Memory B cell (primary cell): ENCODE measurements around the gene NOS1AP.
"Not testable (repeated sequence)": the region's sequence is repeated elsewhere in the genome, so short reads cannot be mapped to it uniquely, and the experiment has no call there.

ENCODE experiments used
- ATAC-seq: fragments of 150-1000 bp; cut with Tn5 transposase; 2 replicates; pipeline ENCODE4 v1.10.0; 2021; ENCODE audit warnings: low read depth, mild to moderate bottlenecking, moderate library complexity
- DNase-seq, 2 donors: peaks; one replicate each; pipeline ENCODE4 v3.0.0; 2022; ENCODE audit warnings: low spot score in 2 of 2
- H3K27ac Mint-ChIP-seq: one replicate; pipeline ENCODE4 v1.8.0; 2022; ENCODE audit warnings: mild to moderate bottlenecking, moderate library complexity, mixed read lengths
- H3K27me3 Mint-ChIP-seq: one replicate; pipeline ENCODE4 v1.8.0; 2022; ENCODE audit warnings: mixed read lengths
- H3K36me3 Mint-ChIP-seq: one replicate; pipeline ENCODE4 v1.8.0; 2022; ENCODE audit warnings: mild to moderate bottlenecking, mixed read lengths
- H3K4me1 Mint-ChIP-seq: one replicate; pipeline ENCODE4 v1.8.0; 2022; ENCODE audit warnings: mixed read lengths
- H3K4me3 Mint-ChIP-seq: one replicate; pipeline ENCODE4 v1.8.0; 2022; ENCODE audit warnings: mild to moderate bottlenecking, moderate library complexity, mixed read lengths
- H3K9me3 Mint-ChIP-seq: one replicate; pipeline ENCODE4 v1.8.0; 2022; ENCODE audit warnings: mixed read lengths

NOS1AP gene

GRCh38 chr1:162038624-162039023 lies 30.9 kb upstream of the NOS1AP start:
- no peaks in the 10 kb centered on the region for H3K4me1 Mint-ChIP-seq
- H3K27me3 Mint-ChIP-seq, result peaks cover 13% of the 10 kb centered on the region
- peaks cover 5% of the 10 kb centered on the region for H3K9me3 Mint-ChIP-seq
- no peak for DNase-seq
- no peak overlapping the region for H3K4me3 Mint-ChIP-seq
- H3K27ac Mint-ChIP-seq, result no peak overlapping the region
- ATAC-seq, result no peak
- peaks cover 5% of the 10 kb centered on the region for H3K36me3 Mint-ChIP-seq

- DNase-seq, result no peak
- no peaks in the 10 kb centered on the region for H3K4me1 Mint-ChIP-seq
- H3K9me3 Mint-ChIP-seq, result peaks cover 5% of the 10 kb centered on the region
- H3K27ac Mint-ChIP-seq, result no peak overlapping the region
- peaks cover 10% of the 10 kb centered on the region for H3K27me3 Mint-ChIP-seq
- no peak for ATAC-seq
- H3K4me3 Mint-ChIP-seq, result no peak overlapping the region
- H3K36me3 Mint-ChIP-seq, result peaks cover 5% of the 10 kb centered on the region
Measured at GRCh38 chr1:162040001-162040400, 29.5 kb upstream of the NOS1AP start.

- Mint-ChIP-seq H3K4me3 (no peak overlapping the region), H3K4me1 (no peaks in the 10 kb centered on the region), H3K36me3 (peaks cover 5% of the 10 kb centered on the region), H3K27me3 (peaks cover 10% of the 10 kb centered on the region), H3K27ac (no peak overlapping the region), H3K9me3 (peaks cover 5% of the 10 kb centered on the region)
- no peak for ATAC-seq
- no peak for DNase-seq
Measured at GRCh38 chr1:162040657-162041056, 28.8 kb upstream of the NOS1AP start.

GRCh38 chr1:162042361-162042760 lies 27.1 kb upstream of the NOS1AP start:
- no peak overlapping the region for H3K27ac Mint-ChIP-seq
- no peak for ATAC-seq
- H3K9me3 Mint-ChIP-seq, result peaks cover 5% of the 10 kb centered on the region
- no peaks in the 10 kb centered on the region for H3K4me1 Mint-ChIP-seq
- H3K27me3 Mint-ChIP-seq, result peaks cover 10% of the 10 kb centered on the region
- H3K36me3 Mint-ChIP-seq, result peaks cover 5% of the 10 kb centered on the region
- H3K4me3 Mint-ChIP-seq, result no peak overlapping the region
- DNase-seq, result no peak

- Mint-ChIP-seq H3K4me1 (no peaks in the 10 kb centered on the region), H3K27me3 (peaks cover 2% of the 10 kb centered on the region), H3K27ac (no peak overlapping the region), H3K4me3 (no peak overlapping the region), H3K9me3 (peaks cover 5% of the 10 kb centered on the region), H3K36me3 (peaks cover 1% of the 10 kb centered on the region)
- ATAC-seq, result no peak
- DNase-seq, result no peak
Measured at GRCh38 chr1:162046921-162047320, 22.6 kb upstream of the NOS1AP start.

- H3K27me3 Mint-ChIP-seq, result peaks cover 16% of the 10 kb centered on the region
- H3K4me3 Mint-ChIP-seq, H3K4me1 Mint-ChIP-seq, H3K36me3 Mint-ChIP-seq, ATAC-seq, H3K9me3 Mint-ChIP-seq, DNase-seq, H3K27ac Mint-ChIP-seq: not testable (repeated sequence)
Measured at GRCh38 chr1:162053949-162054348, 15.5 kb upstream of the NOS1AP start.

GRCh38 chr1:162055062-162055461 lies 14.4 kb upstream of the NOS1AP start:
- no peak for ATAC-seq
- H3K27ac Mint-ChIP-seq, result no peak overlapping the region
- peaks cover 16% of the 10 kb centered on the region for H3K27me3 Mint-ChIP-seq
- no peak for DNase-seq
- no peaks in the 10 kb centered on the region for H3K36me3 Mint-ChIP-seq
- H3K4me1 Mint-ChIP-seq, result no peaks in the 10 kb centered on the region
- no peak overlapping the region for H3K4me3 Mint-ChIP-seq
- no peaks in the 10 kb centered on the region for H3K9me3 Mint-ChIP-seq

GRCh38 chr1:162056043-162056442 lies 13.4 kb upstream of the NOS1AP start:
- H3K4me3 Mint-ChIP-seq, result no peak overlapping the region
- ATAC-seq (peak; percentile 54), DNase-seq (peak; percentile 32 to 39)
- H3K9me3 Mint-ChIP-seq, result no peaks in the 10 kb centered on the region
- peaks cover 16% of the 10 kb centered on the region for H3K27me3 Mint-ChIP-seq
- H3K4me1 Mint-ChIP-seq, result no peaks in the 10 kb centered on the region
- H3K36me3 Mint-ChIP-seq, result no peaks in the 10 kb centered on the region
- no peak overlapping the region for H3K27ac Mint-ChIP-seq

- no peak for DNase-seq
- H3K36me3 Mint-ChIP-seq, result no peaks in the 10 kb centered on the region
- H3K9me3 Mint-ChIP-seq, result no peaks in the 10 kb centered on the region
- no peak overlapping the region for H3K27ac Mint-ChIP-seq
- H3K4me3 Mint-ChIP-seq, result no peak overlapping the region
- H3K4me1 Mint-ChIP-seq, result no peaks in the 10 kb centered on the region
- peaks cover 16% of the 10 kb centered on the region for H3K27me3 Mint-ChIP-seq
- ATAC-seq, result no peak
Measured at GRCh38 chr1:162056579-162056978, 12.9 kb upstream of the NOS1AP start.

GRCh38 chr1:162059721-162060120 lies 9.8 kb upstream of the NOS1AP start:
- no peak overlapping the region for H3K4me3 Mint-ChIP-seq
- no peak overlapping the region for H3K27ac Mint-ChIP-seq
- DNase-seq, result no peak
- H3K4me1 Mint-ChIP-seq, result no peaks in the 10 kb centered on the region
- H3K36me3 Mint-ChIP-seq, result no peaks in the 10 kb centered on the region
- H3K9me3 Mint-ChIP-seq, result no peaks in the 10 kb centered on the region
- no peak for ATAC-seq
- H3K27me3 Mint-ChIP-seq, result peaks cover 19% of the 10 kb centered on the region

GRCh38 chr1:162060314-162060713 lies 9.2 kb upstream of the NOS1AP start:
- no peaks in the 10 kb centered on the region for H3K36me3 Mint-ChIP-seq
- peaks cover 21% of the 10 kb centered on the region for H3K27me3 Mint-ChIP-seq
- no peak for ATAC-seq
- no peaks in the 10 kb centered on the region for H3K4me1 Mint-ChIP-seq
- DNase-seq, result no peak
- no peaks in the 10 kb centered on the region for H3K9me3 Mint-ChIP-seq
- H3K27ac Mint-ChIP-seq, result no peak overlapping the region
- no peak overlapping the region for H3K4me3 Mint-ChIP-seq

- H3K4me3 Mint-ChIP-seq, result no peak overlapping the region
- H3K36me3 Mint-ChIP-seq, result no peaks in the 10 kb centered on the region
- no peak overlapping the region for H3K27ac Mint-ChIP-seq
- H3K9me3 Mint-ChIP-seq, result no peaks in the 10 kb centered on the region
- peaks cover 21% of the 10 kb centered on the region for H3K27me3 Mint-ChIP-seq
- DNase-seq (no peak), ATAC-seq (no peak)
- H3K4me1 Mint-ChIP-seq, result no peaks in the 10 kb centered on the region
Measured at GRCh38 chr1:162062542-162063015, 6.9 kb upstream of the NOS1AP start.

GRCh38 chr1:162065016-162065415 lies 4.5 kb upstream of the NOS1AP start:
- H3K27ac Mint-ChIP-seq, result no peak overlapping the region
- no peak for ATAC-seq

GRCh38 chr1:162066836-162067235 lies 2.7 kb upstream of the NOS1AP start:
- H3K9me3 Mint-ChIP-seq, DNase-seq, ATAC-seq, H3K36me3 Mint-ChIP-seq, H3K27ac Mint-ChIP-seq, H3K4me1 Mint-ChIP-seq, H3K4me3 Mint-ChIP-seq: not testable (repeated sequence)
- H3K27me3 Mint-ChIP-seq, result peaks cover 29% of the 10 kb centered on the region

More at GRCh38 chr1:162065016-162065415, 4.5 kb upstream of the NOS1AP start:
- H3K4me3 Mint-ChIP-seq, result no peak overlapping the region
- peaks cover 25% of the 10 kb centered on the region for H3K27me3 Mint-ChIP-seq
- H3K9me3 Mint-ChIP-seq, result no peaks in the 10 kb centered on the region
- no peaks in the 10 kb centered on the region for H3K36me3 Mint-ChIP-seq
- H3K4me1 Mint-ChIP-seq, result peaks cover 1% of the 10 kb centered on the region
- DNase-seq, result no peak

- Mint-ChIP-seq H3K27ac (no peak overlapping the region), H3K4me1 (peaks cover 3% of the 10 kb centered on the region), H3K4me3 (no peak overlapping the region), H3K27me3 (peaks cover 30% of the 10 kb centered on the region), H3K36me3 (no peaks in the 10 kb centered on the region), H3K9me3 (no peaks in the 10 kb centered on the region)
- ATAC-seq, result no peak
- no peak for DNase-seq
Measured at GRCh38 chr1:162067466-162067865, 2.0 kb upstream of the NOS1AP start.
